ENCODE data around the gene CCHCR1. TPM values are rescaled to one million over a fixed set of nuclear protein-coding genes. Genes with fewer than 3 reads are reported as not detected.

The CCHCR1 gene
- total RNA-seq, 1 experiment from 2014 or later = 45.5 TPM

DNA sequence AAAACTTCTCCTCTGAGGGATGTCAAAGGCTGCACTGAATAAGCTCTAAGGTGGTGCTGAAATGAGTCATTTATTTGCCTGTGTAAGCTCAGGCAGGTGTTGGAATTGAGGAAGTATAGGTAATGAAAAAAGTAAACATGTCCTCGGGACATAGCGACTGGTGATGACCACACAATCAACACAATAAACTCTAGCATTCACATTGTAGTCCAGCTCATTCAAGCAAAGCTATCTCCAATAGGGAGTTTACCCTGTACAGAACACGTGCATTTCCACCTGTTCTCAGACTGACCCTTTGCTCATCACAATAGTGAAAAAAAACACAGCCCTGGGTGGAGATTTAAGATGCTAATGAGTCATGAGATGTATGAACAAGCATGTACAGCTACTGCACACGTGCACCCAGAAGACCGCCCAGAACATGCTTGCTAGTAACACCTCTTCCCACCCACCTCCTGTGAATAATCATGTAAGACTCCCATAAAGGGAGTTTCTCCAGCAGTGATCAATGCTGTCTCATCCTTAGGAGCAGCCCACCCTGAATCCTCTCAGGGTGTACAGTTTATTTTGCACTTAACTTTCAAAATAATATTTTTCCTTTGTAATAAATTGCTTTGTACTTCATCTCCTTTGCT, 45.9 kb upstream of the CCHCR1 start:
- TF ChIP-seq, protein P1, sequence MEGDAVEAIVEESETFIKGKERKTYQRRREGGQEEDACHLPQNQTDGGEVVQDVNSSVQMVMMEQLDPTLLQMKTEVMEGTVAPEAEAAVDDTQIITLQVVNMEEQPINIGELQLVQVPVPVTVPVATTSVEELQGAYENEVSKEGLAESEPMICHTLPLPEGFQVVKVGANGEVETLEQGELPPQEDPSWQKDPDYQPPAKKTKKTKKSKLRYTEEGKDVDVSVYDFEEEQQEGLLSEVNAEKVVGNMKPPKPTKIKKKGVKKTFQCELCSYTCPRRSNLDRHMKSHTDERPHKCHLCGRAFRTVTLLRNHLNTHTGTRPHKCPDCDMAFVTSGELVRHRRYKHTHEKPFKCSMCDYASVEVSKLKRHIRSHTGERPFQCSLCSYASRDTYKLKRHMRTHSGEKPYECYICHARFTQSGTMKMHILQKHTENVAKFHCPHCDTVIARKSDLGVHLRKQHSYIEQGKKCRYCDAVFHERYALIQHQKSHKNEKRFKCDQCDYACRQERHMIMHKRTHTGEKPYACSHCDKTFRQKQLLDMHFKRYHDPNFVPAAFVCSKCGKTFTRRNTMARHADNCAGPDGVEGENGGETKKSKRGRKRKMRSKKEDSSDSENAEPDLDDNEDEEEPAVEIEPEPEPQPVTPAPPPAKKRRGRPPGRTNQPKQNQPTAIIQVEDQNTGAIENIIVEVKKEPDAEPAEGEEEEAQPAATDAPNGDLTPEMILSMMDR (conservative IDR thresholded peaks at IDR 0.05) = no peak
- no peak overlapping the region for H4K91ac ChIP-seq (ENCODE audit: insufficient read length, low read depth, low read length)
- no peak overlapping the region for H2AFZ ChIP-seq (ENCODE audit: low read length)
- no peak overlapping the region for H2BK120ac ChIP-seq (ENCODE audit: low read depth, low read length, poor library complexity, severe bottlenecking)
- peaks cover 3% of the 10 kb centered on the region; the same call in 1 of the 2 replicates for H3K27me3 Mint-ChIP-seq (ENCODE audit: low read depth)
- H3K36me3 Mint-ChIP-seq (ENCODE audit: insufficient read depth in 1 of 3, low read depth in 3 of 3) = peaks cover 4 to 9% (median 5%) of the 10 kb centered on the region in 3 experiments; a peak in 5 of 7 replicates
- H3T11ph ChIP-seq (ENCODE audit: low read length) = no peak overlapping the region
- H2BK15ac ChIP-seq (ENCODE audit: low read depth, low read length) = no peak overlapping the region
- H3K56ac ChIP-seq (ENCODE audit: insufficient read length, low read depth, low read length) = no peak overlapping the region
- DNase-seq = no peak
- H4K20me1 ChIP-seq (ENCODE audit: control insufficient read depth, insufficient read depth, insufficient read length) = no peaks in the 10 kb centered on the region
- no peak overlapping the region for H4K8ac ChIP-seq (replicated peaks; ENCODE audit: insufficient read length, low read depth, low read length)
- no peak overlapping the region for H3K27ac ChIP-seq (ENCODE audit: insufficient read length, low read depth, low read length)
- no peak overlapping the region for H4K5ac ChIP-seq (ENCODE audit: insufficient read length, low read depth, low read length)
- peak overlapping the region; percentile 60 for H2BK20ac ChIP-seq (ENCODE audit: low read depth, low read length, poor library complexity, severe bottlenecking)
- H3K27me3 ChIP-seq (ENCODE audit: insufficient read depth, low read length) = no peaks in the 10 kb centered on the region
- no peak overlapping the region for H2AK5ac ChIP-seq (ENCODE audit: insufficient read length, low read length)
- no peak overlapping the region for H2BK12ac ChIP-seq (ENCODE audit: insufficient read length, low read depth, low read length)
- WGBS (ENCODE audit: extremely low coverage, insufficient read length, low lambda C conversion rate) = no CpG with 5 or more reads among the region's 5 CpGs
- no peak overlapping the region for H3K18ac ChIP-seq (ENCODE audit: insufficient read length, low read depth, low read length)
- no peak overlapping the region for H3K4ac ChIP-seq (ENCODE audit: low read depth, low read length)
- no peak overlapping the region for H3K23ac ChIP-seq (ENCODE audit: insufficient read length, low read depth, low read length)
- H3K4me1 ChIP-seq (ENCODE audit: insufficient read depth, low read length) = peaks cover 13% of the 10 kb centered on the region; the same call in 1 of the 2 replicates
- peaks cover 4% of the 10 kb centered on the region for H3K23me2 ChIP-seq (ENCODE audit: insufficient read length, low read depth, low read length, poor library complexity, severe bottlenecking)
- peaks cover 23 to 24% of the 10 kb centered on the region in 2 experiments for H3K4me1 Mint-ChIP-seq
- H3K4me2 ChIP-seq (ENCODE audit: insufficient read depth, insufficient read length, low read length) = no peak overlapping the region
- no peaks in the 10 kb centered on the region for H3K79me1 ChIP-seq (ENCODE audit: insufficient read depth, low read depth, low read length, poor library complexity, severe bottlenecking)
- H3K9me3 Mint-ChIP-seq = peaks cover 5 to 7% of the 10 kb centered on the region in 2 experiments
- H3K9ac ChIP-seq (ENCODE audit: extremely low read depth, insufficient read length, low read length) = no peak overlapping the region
- H3K79me2 ChIP-seq (ENCODE audit: insufficient read depth, low read length) = no peaks in the 10 kb centered on the region
- peak overlapping the region in 2 of 3 experiments; percentile 17 to 63; a peak in 2 of 7 replicates for H3K27ac Mint-ChIP-seq
- no peak overlapping the region for H2BK5ac ChIP-seq (ENCODE audit: insufficient read length, low read length)
- no peaks in the 10 kb centered on the region for H3K9me3 ChIP-seq (ENCODE audit: control insufficient read depth, low read depth, low read length)
- no peak overlapping the region for H3K4me3 Mint-ChIP-seq
- no peak overlapping the region for H3K14ac ChIP-seq (ENCODE audit: insufficient read depth, low read length)
